ENCODE data around the gene PRND.
"Not testable (repeated sequence)": the region's sequence is repeated elsewhere in the genome, so short reads cannot be mapped to it uniquely, and the experiment has no call there.

Gene PRND

GRCh38 chr20:4708856-4709255, 12.9 kb upstream of the PRND start:
- no peak for DNase-seq (ENCODE audit: low spot score)

GRCh38 chr20:4709261-4710105, 12.2 kb upstream of the PRND start:
- DNase-seq (ENCODE audit: low spot score): no peak

- DNase-seq (ENCODE audit: low spot score): no peak
Measured at GRCh38 chr20:4710106-4710475, 11.6 kb upstream of the PRND start.

- no peak for DNase-seq (ENCODE audit: low spot score)
Measured at GRCh38 chr20:4711511-4711910, 10.2 kb upstream of the PRND start.

GRCh38 chr20:4713401-4713800, 8.3 kb upstream of the PRND start:
- DNase-seq (ENCODE audit: low spot score): no peak

- no peak for DNase-seq (ENCODE audit: low spot score)
Measured at GRCh38 chr20:4714818-4715217, 6.9 kb upstream of the PRND start.

GRCh38 chr20:4717816-4718570, 3.7 kb upstream of the PRND start:
- no peak for DNase-seq (ENCODE audit: low spot score)

- no peak for DNase-seq (ENCODE audit: low spot score)
Measured at GRCh38 chr20:4719190-4719589, 2.5 kb upstream of the PRND start.

- DNase-seq (ENCODE audit: low spot score): peak; percentile 67
Measured at GRCh38 chr20:4720041-4720976, 1.4 kb upstream of the PRND start.

- no peak for DNase-seq (ENCODE audit: low spot score)
Measured at GRCh38 chr20:4720977-4721349, 746 bp upstream of the PRND start.

GRCh38 chr20:4722571-4722970, 862 bp downstream of the PRND start:
- no peak for DNase-seq (ENCODE audit: low spot score)

GRCh38 chr20:4722993-4723392, 1.3 kb downstream of the PRND start:
- no peak for DNase-seq (ENCODE audit: low spot score)

- DNase-seq (ENCODE audit: low spot score): not testable (repeated sequence)
Measured at GRCh38 chr20:4723553-4723952, 1.8 kb downstream of the PRND start.

- no peak for DNase-seq (ENCODE audit: low spot score)
Measured at GRCh38 chr20:4724459-4725262, 3.0 kb downstream of the PRND start.

GRCh38 chr20:4725263-4725550, 3.5 kb downstream of the PRND start:
- DNase-seq (ENCODE audit: low spot score): no peak

GRCh38 chr20:4726710-4727397, 5.1 kb downstream of the PRND start:
- no peak for DNase-seq (ENCODE audit: low spot score)

- DNase-seq (ENCODE audit: low spot score): no peak
Measured at GRCh38 chr20:4728120-4728760, 6.5 kb downstream of the PRND start.

- no peak for DNase-seq (ENCODE audit: low spot score)
Measured at GRCh38 chr20:4729265-4729664, 7.6 kb downstream of the PRND start.

- DNase-seq (ENCODE audit: low spot score): no peak
Measured at GRCh38 chr20:4730780-4731179, 9.1 kb downstream of the PRND start.

- DNase-seq (ENCODE audit: low spot score): no peak
Measured at GRCh38 chr20:4736875-4737274, 15.2 kb downstream of the PRND start.
